GM18909 (cell line): ENCODE results near the gene BSN.

ENCODE experiments used
- ATAC-seq: cut with Tn5 transposase; IDR thresholded peaks from one replicate; pipeline ENCODE4 v1.9.1; 2021; ENCODE audit warnings: mild to moderate bottlenecking; ENCODE audit not compliant: unreplicated experiment, poor library complexity

BSN gene

DNA sequence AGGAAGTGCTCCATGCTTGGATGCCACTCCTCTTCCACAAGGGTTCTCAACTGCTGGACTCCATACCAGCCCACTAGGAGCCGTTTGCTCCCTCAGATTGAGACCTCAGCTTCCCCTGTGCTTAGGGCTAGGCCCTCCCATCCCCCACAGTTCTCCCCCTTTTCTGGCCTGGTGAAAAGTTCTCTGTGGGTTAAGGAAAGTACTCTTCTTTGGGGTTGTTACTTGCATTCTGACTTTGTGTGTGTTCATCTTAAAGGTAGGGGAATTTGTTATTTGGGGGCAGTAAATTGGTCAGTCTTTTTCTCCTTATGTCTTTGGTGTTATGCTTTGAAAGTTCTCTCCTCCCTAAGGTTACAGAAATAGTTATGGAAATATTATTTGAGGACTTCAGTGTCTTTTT, 95.9 kb downstream of the BSN start:
- no peak for ATAC-seq

DNA sequence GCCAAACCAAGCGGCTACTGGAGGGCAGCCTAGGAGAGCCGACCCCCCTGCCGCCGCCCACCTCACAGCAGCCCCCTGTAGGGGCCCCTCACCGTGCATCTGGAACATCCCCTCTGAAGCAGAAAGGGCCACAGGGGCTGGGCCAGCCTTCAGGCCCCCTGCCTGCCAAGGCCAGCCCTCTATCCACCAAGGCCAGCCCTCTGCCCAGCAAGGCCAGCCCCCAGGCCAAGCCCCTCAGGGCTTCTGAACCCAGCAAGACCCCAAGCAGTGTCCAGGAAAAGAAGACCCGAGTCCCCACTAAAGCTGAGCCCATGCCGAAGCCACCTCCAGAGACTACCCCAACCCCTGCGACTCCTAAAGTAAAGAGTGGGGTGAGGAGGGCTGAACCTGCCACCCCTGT, 96.4 kb downstream of the BSN start:
- no peak for ATAC-seq

DNA sequence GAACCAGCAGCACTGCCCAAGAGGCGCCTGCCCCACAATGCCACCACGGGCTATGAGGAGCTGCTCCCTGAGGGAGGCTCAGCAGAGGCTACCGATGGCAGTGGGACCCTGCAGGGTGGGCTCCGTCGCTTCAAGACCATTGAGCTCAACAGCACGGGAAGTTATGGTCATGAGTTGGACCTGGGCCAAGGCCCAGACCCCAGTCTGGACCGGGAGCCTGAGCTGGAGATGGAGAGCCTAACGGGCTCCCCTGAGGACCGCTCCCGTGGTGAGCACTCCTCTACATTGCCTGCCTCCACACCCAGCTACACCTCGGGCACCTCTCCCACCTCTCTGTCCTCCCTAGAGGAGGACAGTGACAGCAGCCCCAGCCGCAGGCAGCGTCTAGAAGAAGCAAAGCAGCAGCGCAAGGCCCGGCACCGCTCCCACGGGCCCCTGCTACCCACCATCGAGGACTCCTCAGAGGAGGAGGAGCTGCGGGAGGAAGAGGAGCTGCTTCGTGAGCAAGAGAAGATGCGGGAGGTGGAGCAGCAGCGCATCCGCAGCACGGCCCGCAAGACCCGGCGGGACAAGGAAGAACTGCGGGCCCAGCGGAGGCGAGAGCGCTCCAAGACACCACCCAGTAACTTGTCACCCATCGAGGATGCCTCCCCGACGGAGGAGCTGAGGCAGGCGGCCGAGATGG, 98.1 kb downstream of the BSN start:
- ATAC-seq, result no peak

GRCh38 chr3:49652903-49653415, 98.7 kb downstream of the BSN start:
- no peak for ATAC-seq

- ATAC-seq, result no peak
Observed at GRCh38 chr3:49653621-49654020, 99.3 kb downstream of the BSN start.

- ATAC-seq, result no peak
Observed at GRCh38 chr3:49654176-49654825, 100.0 kb downstream of the BSN start.

DNA sequence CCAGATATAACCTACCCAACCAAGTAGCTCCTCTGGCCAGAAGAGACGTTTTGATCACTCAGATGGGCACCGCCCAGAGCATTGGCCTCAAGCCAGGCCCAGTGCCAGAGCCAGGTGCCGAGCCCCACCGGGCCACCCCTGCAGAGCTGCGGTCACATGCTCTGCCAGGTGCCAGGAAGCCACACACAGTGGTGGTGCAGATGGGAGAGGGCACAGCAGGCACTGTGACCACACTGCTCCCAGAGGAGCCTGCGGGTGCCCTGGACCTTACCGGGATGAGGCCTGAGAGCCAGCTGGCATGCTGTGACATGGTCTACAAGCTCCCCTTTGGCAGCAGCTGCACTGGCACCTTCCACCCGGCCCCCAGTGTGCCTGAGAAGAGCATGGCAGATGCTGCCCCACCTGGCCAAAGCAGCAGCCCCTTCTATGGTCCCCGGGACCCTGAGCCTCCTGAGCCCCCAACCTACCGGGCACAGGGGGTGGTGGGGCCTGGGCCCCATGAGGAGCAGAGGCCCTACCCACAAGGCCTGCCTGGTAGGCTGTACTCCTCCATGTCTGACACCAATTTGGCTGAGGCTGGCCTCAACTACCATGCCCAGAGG, 100.8 kb downstream of the BSN start:
- ATAC-seq, result no peak

GRCh38 chr3:49655731-49656285, 101.5 kb downstream of the BSN start:
- no peak for ATAC-seq

- ATAC-seq, result no peak
Observed at GRCh38 chr3:49656541-49657112, 102.3 kb downstream of the BSN start.

- no peak for ATAC-seq
Observed at GRCh38 chr3:49657208-49657915, 103.1 kb downstream of the BSN start.

DNA sequence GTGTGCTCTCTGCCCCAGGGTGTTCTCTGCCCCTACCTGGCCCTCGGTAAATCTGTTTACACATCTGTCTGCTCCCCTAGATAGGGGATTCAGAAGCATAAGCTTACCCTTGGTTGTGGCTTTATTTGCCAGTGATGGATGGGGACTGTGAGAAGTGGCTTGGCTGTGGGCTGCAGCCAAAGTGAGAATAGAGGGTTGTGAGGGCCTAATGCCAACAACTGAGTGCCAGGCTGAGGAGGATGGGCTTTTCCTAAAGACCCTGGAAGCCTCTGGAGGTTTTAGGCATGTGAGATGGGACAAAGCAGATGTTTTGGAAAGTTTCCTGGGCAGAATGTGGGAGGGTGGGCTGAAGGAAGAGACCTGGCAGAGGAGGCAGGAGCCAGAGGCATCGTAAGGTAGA, 104.4 kb downstream of the BSN start:
- no peak for ATAC-seq

GRCh38 chr3:49659756-49660155, 105.5 kb downstream of the BSN start:
- ATAC-seq, result no peak

DNA sequence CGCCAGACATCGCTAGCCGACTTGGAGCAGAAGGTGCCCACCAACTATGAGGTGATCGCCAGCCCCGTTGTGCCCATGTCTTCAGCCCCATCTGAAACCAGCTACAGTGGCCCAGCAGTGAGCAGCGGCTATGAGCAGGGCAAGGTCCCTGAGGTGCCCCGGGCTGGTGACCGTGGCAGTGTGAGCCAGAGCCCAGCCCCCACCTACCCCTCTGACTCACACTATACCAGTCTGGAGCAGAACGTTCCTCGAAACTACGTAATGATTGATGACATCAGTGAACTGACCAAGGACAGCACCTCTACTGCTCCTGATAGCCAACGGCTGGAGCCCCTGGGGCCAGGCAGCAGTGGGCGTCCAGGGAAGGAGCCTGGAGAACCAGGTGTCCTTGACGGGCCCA, 107.0 kb downstream of the BSN start:
- no peak for ATAC-seq

- ATAC-seq, result no peak
Observed at GRCh38 chr3:49662021-49662420, 107.7 kb downstream of the BSN start.

- no peak for ATAC-seq
Observed at GRCh38 chr3:49662720-49663413, 108.6 kb downstream of the BSN start.

- no peak for ATAC-seq
Observed at GRCh38 chr3:49663831-49664230, 109.6 kb downstream of the BSN start.

GRCh38 chr3:49664300-49664699, 110.0 kb downstream of the BSN start:
- no peak for ATAC-seq

DNA sequence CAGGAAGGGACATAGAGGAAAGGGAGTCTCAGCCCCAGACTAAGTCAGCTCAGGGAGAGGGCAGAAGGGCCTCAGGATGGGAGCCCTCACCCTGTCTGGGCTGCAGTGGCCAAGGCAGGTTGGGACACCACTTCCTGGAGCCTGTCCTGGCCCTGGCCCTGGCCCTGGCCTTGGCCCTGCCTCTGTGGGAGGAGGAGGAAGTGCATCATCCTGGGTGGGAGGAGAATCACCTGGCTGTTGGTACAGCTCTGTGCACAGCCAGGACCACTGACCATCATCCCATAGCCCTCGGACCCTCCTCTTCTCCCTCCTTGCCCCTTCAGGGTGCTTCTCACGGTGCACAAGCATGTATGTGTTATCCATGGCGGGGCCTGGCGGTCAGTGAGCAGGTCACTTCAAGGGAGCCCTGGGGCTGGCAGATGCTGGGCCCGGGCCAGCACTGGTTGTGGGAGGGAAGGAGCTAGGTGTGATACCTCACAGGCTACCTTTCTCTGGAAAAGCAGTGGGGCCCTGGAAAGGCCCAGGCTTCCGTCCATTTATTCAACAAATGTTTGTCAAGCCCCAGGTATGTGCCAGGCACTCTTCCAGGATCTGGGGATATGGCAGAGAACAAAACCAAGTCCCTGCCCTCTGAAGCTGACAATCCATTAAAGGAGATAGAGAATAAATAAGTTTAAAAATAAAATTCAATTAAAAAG, 111.7 kb downstream of the BSN start:
- no peak for ATAC-seq

- no peak for ATAC-seq
Observed at GRCh38 chr3:49666592-49666991, 112.3 kb downstream of the BSN start.
